NCI-H2029 (cell line): ENCODE results near the gene ZNF335.

Experiments used
- DNase-seq: peaks from one replicate; lab custom pipeline; 2025; lab: John Stamatoyannopoulos, UW

The ZNF335 gene

DNA sequence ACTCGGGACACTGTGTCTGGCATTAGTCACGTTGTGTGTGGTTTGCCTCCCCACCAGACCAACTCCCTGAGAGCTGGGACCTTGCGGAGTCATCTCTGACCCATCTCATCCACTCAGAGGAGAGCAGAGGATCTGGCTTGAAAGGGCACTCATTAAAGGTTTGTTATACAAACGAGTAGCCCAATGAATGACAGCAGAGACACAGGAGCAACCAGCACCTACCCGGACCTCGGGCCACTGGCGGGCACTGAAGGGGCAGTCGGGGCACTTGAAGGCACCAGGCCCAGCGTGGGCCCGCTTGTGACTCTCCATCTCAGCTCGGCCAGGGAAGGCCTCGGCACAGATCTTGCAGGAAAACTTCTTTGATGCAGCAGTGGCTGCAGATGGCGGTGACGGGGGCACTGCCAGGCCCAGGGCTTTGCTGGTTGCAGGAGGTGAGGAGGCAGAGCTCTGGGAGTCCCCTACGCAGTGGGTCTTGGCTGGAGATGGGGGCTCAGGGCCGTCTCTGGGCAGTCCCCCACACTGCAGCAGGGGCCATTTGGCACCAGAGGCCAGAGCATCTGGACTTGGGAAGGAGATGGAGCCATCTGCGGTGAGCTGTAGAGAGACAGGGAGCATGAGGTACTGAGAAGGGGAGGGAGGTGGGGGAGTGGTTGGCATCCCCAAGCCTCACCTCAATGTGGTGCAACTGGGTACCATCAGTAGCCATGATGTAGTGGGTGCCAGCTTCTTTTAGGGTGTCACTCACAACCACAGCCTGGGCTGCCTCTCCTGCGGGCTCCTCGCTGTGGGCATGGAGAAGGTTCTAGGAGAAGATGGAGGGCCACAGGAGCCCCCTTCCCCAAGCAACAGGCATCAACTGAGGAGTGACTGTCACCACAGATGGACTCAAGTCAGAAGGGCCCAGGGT is 19.8 kb downstream of the ZNF335 start:
- no peak for DNase-seq

DNA sequence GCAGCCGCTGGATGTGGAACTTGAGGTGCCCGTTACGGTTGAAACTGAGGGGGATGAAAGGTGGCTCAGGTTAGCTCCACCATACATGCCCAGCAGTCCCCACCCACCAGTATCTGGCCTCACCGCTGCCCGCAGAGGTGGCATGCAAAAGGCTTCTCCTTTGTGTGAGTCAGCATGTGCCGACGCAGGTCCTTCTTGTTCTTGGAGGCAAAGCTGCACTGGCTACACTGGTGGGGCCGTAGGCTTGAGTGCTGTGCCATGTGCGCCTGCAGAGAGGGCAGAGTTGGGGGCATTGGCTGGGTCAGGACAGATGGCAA is 21.7 kb downstream of the ZNF335 start:
- no peak for DNase-seq

DNA sequence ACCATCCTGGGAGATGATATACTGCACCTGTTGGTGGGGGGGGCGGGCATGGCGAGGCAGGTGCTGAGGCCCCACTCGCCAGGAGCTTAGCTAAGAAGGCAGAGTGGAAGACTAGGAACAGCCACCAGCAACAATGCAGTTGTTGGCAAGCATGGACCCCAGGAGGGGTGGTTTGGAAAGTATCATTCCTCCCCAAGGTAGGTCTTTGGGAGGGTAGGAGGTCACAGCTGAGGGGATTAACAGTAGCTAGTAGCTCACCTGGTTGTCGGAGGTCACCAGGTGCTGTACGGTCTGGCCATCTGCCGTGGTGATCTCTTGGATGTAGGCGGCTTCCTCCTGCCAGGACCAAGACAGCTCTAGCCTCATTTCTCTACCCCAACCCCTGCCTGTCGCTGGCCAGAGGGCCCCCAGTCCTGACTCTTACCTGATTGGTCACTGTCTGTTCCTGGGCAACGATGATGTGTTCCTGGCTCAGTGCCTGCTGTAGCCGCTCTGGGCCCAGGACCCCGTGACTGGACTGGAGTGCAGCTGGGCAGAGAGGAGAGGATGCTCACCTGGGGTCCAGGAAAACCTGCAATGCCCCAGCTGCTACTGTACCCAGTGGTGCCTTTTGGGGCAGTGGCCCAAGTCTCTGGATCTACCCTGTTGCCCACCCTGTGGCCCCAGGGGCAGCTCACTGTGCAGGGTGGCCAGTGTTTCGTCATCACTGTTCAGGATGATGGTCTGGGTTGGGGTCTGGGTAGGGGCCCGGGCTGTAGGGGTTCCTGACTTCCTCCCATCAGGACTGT is 22.3 kb downstream of the ZNF335 start:
- no peak for DNase-seq

DNA sequence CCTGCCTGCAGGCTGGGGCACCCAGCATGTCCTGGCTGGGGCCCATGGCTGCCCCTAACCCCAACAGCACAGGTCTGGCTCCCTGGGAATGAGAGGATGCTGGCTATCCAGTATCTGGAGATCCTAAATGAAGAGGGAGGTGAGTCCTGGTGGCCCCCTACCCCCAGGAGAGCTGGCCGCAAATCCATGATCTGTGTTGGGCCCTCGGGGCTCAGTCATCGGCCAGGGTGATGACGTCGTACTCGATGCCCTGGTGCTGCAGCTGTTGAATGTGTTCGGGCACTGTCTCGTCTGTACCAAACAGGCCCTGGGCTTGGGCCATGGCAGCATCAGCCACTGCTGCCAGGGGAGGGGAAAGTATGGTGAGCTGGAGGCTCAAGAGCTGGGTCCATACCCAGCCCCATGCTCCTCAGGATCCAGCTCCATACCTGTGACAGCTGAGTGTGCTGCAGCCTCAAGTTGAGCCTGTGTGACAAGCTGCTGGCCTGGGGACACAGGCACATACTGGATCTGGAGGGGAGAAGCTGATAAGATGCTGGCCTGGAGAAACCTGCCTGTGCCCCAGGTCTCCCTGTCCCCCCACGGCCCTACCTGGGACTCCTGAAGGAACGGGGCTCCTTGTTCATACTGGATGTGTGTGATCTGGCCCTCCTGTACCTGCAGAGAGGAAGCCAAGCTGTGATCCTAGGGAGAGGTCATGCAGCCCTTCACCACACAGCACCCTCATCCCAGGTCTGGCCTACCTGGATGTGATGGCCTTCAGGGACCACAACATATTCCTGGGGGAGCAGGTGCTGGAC is 23.1 kb downstream of the ZNF335 start:
- DNase-seq: no peak

DNA sequence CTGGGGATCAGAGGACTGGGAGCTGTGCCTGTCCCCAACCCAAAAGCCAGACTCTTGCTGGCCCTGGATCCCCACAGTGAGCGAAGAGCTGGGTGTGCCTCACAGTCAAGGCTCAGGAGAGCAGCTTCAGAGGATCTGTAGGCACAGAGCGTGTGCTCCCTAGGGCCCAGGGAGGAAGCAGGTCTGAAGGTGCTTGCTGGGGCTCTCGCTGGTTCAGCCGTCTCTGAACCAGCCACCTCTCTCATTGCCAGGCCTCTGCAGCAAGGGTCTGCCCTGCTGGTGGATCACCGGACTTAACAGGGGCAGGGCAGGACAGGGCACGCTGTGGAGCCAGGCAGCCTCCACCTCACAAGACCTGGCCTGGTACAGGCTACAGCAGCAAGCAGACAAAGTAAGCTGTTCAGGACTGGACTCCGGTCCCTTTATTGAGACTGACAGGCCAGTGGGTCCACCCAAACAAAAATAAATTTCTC is 23.7 kb downstream of the ZNF335 start:
- DNase-seq: no peak

DNA sequence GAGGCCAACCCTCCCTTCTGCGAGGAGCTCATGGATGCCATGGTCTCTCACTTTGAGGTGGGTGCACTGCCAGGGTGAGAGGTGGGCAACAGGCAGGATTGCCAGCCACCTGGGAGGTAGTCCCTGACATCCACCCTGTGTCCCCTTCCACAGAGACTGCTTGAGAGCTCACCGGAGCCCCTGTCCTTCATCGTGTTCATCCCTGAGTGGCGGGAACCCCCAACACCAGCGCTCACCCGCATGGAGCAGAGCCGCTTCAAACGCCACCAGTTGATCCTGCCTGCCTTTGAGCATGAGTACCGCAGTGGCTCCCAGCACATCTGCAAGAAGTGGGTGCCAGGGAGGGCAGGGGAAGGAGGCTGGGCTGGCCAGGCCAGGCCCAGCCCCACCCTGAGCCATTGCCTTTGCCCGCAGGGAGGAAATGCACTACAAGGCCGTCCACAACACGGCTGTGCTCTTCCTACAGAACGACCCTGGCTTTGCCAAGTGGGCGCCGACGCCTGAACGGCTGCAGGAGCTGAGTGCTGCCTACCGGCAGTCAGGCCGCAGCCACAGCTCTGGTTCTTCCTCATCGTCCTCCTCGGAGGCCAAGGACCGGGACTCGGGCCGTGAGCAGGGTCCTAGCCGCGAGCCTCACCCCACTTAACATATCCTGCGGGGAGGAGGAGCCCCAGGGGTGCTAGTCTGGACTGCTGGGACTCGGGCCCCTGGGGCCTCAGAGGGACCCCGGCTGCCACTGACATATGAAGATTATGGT is 24.7 kb downstream of the ZNF335 start:
- no peak for DNase-seq

DNA sequence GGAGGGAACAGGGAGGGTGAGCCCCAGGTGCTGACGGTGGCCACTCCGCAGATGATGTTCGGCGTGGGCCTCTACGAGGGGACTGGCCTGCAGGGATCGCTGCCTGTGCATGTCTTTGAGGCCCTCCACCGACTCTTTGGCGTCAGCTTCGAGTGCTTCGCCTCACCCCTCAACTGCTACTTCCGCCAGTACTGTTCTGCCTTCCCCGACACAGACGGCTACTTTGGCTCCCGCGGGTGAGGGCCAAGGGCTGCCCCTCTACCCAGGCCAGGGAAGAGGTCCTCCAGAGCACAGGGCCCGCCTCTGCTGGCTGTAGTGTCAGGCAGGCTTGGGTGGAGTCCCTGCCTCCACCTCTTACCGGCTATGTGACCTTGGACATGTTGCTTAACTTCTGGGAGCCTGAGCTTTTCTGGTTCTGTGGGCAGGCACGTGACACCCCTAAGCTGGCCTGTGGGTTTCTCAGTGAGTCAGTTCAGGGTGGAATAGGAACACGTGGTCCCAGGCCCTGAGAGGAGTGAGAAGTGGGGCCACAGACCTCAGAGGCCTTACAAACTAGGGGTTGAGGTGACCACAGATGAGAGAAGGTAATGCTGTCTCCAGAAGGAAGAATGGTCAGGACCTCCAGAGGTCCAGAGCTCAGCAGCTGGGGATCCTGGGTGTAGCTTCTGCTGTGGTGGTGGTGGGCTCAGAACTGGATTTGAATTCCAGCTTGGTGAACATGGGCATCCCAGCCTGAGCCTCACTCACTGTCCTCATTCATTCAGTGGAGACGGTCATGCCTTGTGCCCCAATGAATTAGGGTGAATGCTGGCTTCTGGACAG is 25.6 kb downstream of the ZNF335 start:
- DNase-seq: no peak

DNA sequence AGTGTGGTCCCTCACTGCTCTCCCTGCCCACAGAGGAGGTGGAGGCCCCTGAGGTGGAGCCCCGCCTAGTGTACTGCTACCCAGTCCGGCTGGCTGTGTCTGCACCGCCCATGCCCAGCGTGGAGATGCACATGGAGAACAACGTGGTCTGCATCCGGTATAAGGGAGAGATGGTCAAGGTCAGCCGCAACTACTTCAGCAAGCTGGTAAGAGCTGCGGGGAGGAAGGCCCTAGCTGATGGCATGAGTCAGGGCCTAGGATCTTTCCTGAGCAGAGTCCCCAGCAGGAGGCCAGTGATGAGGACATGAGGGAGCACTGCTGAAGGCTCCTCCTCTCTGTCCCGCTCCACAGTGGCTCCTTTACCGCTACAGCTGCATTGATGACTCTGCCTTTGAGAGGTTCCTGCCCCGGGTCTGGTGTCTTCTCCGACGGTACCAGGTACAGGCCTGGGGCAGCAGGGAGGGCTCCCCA is 26.3 kb downstream of the ZNF335 start:
- no peak for DNase-seq

DNA sequence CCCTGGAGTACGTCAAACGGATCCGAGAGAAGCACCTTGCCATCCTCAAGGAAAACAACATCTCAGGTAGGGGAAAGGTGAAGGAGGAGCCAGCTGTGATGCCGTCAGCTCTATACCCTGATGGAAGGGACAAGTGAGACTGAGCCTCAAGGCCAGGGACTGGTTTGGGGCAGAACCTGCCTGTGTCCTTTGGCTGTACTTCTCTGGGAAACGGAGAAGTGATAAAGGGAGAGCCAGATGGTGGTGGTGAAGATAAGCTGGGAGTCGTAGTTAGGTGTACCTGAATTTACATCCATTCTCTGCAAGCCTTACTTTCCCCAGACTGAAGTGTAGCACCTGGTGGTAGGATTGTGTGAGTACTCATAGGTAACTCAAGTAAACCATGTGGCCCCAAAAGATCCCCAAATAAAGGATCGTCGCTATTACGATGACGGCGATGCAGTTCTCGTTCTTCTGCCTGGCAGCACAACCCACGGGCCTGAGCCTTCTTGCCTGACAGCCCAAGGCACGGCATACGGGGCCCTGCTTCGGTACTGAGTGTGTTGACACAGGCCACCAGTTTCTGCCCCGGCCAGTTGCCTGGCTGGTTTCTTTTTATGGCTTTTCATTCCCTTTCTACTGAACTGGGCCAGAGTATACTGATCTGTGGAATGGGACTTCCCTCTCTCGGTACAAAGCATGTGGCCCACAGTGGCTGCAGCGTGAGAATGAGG is 26.9 kb downstream of the ZNF335 start:
- DNase-seq: no peak

DNA sequence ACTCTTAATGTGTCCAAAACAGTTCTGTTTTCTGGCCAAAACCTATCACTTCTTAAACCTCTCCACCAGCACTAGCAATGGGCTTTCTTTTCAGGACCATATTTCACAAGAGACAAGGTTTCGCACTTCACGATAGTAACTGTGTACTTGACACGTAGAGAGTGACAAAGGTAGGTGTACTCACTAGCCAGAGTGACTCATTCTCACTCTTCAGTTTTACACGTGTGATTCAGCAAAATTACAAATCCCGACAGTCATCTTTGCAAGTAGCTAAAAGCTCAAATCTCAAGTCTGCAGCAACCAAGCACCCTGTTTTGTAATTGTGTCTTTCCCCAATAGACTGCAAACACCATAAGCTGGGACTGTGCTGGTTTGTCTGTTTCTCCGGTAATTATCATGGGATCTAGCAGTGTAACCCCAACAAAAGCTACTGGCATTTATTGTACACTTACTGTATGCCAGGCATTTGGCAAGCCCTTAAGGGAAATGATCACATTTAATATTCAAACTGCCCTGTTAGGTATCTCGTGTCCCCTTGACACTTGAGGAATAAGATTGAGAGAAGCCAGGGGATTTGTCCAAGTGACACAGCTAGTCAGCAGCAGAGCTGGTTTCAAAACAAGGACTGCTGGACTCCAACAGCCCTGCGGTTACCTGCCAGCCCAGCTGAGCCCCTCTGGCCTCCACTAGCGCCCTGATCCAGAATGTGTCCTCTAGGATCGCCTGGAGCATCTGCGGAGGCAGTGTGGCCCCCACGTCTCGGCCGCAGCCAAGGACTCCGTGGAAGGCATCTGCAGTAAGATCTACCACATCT is 27.6 kb downstream of the ZNF335 start:
- DNase-seq: no peak

DNA sequence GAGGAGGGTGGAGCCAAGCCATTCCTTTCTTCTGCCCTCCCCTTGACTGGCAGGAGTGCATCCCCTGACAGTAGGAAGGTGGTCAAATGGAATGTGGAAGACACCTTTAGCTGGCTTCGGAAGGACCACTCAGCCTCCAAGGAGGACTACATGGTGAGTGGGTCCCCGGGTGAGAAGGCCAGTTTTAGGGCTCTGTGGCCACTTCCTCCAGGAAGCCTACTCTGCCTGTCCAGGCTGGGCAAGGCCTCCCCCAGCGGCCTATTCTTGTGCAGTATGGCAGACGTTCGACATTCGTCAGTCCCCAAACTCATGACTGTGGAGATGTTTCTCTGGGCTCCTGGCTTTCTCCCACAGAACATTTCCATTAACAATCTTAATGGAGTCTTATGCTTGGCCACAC is 28.4 kb downstream of the ZNF335 start:
- DNase-seq: no peak

DNA sequence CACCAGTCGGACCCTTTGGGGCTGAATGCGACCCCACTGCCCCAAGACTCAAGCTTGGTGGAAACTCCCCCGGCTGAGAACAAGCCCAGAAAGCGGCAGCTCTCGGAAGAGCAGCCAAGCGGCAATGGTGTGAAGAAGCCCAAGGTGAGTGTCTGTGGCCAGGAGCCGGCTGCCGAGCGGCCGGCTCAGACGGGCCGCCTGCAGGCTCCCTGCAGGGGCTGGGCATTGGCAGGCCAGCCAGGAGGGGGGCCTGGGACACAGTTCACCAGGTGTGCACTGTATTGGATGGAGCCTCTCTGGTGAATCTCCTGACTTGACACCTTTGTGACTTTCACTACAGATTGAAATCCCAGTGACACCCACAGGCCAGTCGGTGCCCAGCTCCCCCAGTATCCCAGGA is 31.5 kb downstream of the ZNF335 start:
- no peak for DNase-seq

DNA sequence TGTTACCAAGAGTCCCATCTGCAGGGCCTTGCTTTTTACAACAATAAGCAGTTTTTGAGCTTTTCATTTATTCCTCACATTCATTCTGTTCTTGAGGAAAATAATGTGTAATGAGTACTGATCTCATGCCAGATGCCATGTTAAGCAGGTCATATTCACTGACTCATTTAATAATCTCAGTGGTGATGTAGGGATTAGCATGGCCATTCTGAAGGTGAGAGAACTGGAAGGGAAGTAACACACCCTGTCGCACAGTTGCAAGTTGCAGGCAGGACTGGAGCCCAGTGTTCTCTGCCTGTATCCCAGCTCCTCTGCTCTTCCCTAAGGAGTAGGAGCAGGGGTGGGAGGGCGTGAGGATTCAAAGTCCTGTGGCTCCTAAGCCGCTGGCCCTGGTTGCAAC is 31.9 kb downstream of the ZNF335 start:
- DNase-seq: no peak

DNA sequence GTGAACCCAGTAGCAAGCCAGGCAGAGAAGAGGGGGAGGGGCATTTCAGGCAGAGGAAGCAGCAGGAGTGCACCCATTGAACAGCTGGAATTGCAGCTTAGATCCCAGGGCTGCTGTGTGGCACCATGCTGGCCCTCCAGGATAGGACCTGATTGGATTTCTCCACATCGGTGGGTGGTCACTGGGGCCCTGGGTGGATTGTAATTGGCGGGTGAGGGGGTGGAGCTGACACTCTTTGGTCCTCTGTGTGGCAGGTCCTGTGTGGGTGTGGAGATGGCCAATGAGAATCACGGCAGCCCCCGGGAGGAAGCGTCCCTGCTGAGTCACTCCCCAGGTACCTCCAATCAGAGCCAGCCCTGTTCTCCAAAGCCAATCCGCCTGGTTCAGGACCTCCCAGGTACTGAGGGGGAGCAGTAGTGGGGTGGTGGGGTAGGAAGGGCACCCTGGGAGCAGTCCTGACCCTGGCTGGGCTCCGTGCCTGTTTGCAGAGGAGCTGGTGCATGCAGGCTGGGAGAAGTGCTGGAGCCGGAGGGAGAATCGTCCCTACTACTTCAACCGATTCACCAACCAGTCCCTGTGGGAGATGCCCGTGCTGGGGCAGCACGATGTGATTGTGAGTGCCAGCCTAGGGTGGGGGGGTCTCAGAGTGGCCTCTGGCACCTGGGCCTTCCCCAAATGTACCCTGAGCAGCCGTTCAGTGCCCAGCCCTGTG is 33.1 kb downstream of the ZNF335 start:
- no peak for DNase-seq

DNA sequence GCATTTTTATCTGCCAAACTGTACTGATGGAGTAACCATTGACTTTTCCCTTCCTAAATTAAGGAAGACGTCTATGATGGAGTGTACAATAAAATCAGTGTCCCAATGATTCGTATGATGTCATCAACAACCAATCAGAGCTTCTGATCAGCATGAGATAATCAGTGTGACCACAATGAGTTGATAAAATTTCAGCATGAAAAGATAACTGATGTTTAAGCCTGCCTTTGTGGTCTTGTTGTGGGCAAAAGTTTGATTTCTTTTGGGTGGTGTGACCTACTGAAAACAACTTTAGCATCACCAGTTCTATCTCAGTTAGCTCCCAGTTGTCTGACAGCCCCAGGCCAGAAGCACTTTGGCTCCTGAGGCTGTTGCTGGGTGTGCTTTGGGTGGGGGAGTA is 34.2 kb downstream of the ZNF335 start:
- DNase-seq: no peak

DNA sequence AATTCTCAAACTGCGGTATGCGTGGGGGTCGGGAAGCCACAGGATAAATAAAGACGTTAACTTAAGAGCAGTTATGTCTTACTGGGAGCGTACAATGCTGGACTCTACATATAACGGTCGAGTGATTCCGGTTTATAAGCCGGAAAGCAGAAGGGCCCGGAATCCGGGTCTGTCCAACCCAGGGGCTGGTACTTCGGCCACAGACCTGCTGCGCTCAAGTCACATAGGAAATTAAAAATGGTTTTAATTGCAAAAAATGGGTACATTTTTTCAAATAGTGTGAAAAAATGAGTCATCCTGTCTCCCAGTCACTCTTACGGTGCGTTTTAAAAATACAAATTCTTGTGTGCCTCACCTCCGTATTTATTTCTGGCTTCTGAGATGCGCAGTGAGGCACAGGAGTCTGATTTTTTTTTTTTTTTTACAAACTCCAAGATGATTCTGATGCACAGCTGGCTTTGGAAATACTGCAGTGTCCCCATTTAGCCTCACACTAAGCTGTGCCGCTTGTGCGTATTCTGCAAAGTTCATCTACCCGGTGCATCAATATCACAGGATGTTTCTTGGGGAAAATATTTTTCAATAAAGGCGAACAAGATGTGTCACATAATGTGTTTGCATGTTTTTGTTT is 36.5 kb downstream of the ZNF335 start:
- DNase-seq: no peak

DNA sequence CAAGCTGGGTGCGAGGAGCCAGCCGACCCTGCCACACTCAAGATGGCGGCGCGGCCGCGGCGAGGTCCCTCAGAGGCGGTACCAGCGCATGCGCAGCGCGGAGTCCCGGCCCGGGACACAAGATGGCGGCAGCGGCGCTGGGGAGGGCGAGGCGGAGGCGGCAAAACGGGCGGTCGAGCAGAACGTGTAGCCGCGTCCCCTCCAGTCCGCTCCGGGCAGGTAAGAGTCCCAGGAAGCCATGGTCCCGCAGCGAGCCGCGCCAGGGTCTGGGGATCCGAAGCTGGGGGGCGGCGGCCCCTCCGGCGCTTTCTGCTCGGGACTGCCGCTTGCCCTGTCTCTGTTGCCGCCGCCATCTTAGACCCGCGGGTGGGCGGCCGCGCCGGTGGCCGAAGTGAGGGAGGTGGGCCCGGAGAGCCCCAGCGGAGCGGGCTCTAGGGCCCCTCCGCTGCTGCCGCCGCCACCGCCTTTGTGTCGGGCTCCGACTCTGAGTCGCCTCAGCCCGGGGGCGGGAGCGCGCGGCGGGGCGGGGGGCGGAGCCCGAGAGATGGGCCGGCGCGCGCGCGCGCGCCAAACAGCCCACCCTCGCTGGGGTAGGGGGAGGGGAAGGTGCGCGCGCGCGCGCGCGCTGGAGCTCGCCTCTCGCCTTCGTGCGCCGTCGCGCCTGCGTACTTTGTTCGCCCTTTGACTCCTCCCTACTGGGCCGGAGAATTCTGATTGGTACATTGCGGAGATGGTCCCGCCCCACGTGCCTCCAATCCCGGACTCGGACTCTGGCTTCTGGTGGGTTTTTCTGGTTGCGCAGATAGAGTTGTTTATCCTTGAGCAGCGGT is 37.2 kb downstream of the ZNF335 start, which contains the start of gene PCIF1:
TSS of gene PCIF1 (plus strand) at position 98 of the 830 bp plus-strand sequence. CDS start 4,317 bp downstream, outside the sequence.
- peak; percentile 96 for DNase-seq
